ENCODE results near the gene ADPRHL1.

Gene ADPRHL1

GRCh38 chr13:113452942-113453901, at the start of gene ADPRHL1:
Gene ADPRHL1 (minus strand): TSS chr13:113453488. CDS start chr13:113453437, 51 bp downstream.
- no peak for DNase-seq

- DNase-seq, result no peak
Measured at GRCh38 chr13:113502686-113503085, 49.4 kb upstream of the ADPRHL1 start.

GRCh38 chr13:113500530-113501265, 47.4 kb upstream of the ADPRHL1 start:
- no peak for DNase-seq

- DNase-seq, result no peak
Measured at GRCh38 chr13:113499936-113500335, 46.6 kb upstream of the ADPRHL1 start.

GRCh38 chr13:113498905-113499304, 45.6 kb upstream of the ADPRHL1 start:
- DNase-seq, result no peak

- no peak for DNase-seq
Measured at GRCh38 chr13:113497217-113497616, 43.9 kb upstream of the ADPRHL1 start.

GRCh38 chr13:113495494-113496210, 42.4 kb upstream of the ADPRHL1 start:
- no peak for DNase-seq

GRCh38 chr13:113493315-113493951, 40.1 kb upstream of the ADPRHL1 start:
- DNase-seq, result no peak

GRCh38 chr13:113491982-113492381, 38.7 kb upstream of the ADPRHL1 start:
- DNase-seq, result no peak

- no peak for DNase-seq
Measured at GRCh38 chr13:113491418-113491883, 38.2 kb upstream of the ADPRHL1 start.

GRCh38 chr13:113490496-113491417, 37.5 kb upstream of the ADPRHL1 start, which contains the start of gene DCUN1D2:
Gene DCUN1D2 (minus strand): TSS chr13:113490711. CDS start chr13:113490669, 42 bp downstream.
- DNase-seq, result peak; percentile 76

GRCh38 chr13:113489549-113490495, 36.5 kb upstream of the ADPRHL1 start:
- peak; percentile 48 for DNase-seq

- DNase-seq, result no peak
Measured at GRCh38 chr13:113489171-113489548, 35.9 kb upstream of the ADPRHL1 start.

- DNase-seq, result no peak
Measured at GRCh38 chr13:113488283-113488682, 35.0 kb upstream of the ADPRHL1 start.

GRCh38 chr13:113486698-113487097, 33.4 kb upstream of the ADPRHL1 start:
- DNase-seq, result no peak

- no peak for DNase-seq
Measured at GRCh38 chr13:113485545-113485944, 32.3 kb upstream of the ADPRHL1 start.

- DNase-seq, result no peak
Measured at GRCh38 chr13:113483504-113484293, 30.4 kb upstream of the ADPRHL1 start.

GRCh38 chr13:113483081-113483480, 29.8 kb upstream of the ADPRHL1 start:
- DNase-seq, result no peak

GRCh38 chr13:113479179-113479578, 25.9 kb upstream of the ADPRHL1 start:
- no peak for DNase-seq

Measured in activated naive CD4-positive, alpha-beta T cell treated with Interleukin-2 at 50 U/mL for 16 hours (primary cell).